Activated CD8-positive, alpha-beta memory T cell treated with anti-CD3 and anti-CD28 coated beads, Interleukin-2, amount 10 ng/mL, durations not matched to agents 7 days and 5 days (primary cell): Measurements from ENCODE around the gene GRHL1. TPM values are rescaled to one million over a fixed set of nuclear protein-coding genes. Genes with fewer than 3 reads are reported as not detected.

Experiments
- ATAC-seq: fragments of 150-1000 bp; cut with Tn5 transposase; one replicate; pipeline ENCODE4 v1.10.0; 2021; ENCODE audit warnings: moderate library complexity
- CTCF ChIA-PET: fragments of 350-600 bp; sonication (Branson Sonifier 250); formaldehyde crosslinking; loops from one replicate; lab custom pipeline; 2021; ENCODE audit warnings: antibody characterized with exemption; lab: Charles Lee
- DNase-seq: peaks from one replicate; pipeline ENCODE4 v3.0.0-alpha.2; 2020
- H3K27ac Mint-ChIP-seq: one replicate; pipeline ENCODE4 v1.8.0; 2021; ENCODE audit warnings: mild to moderate bottlenecking, mixed read lengths
- H3K27me3 Mint-ChIP-seq: one replicate; pipeline ENCODE4 v1.8.0; 2021; ENCODE audit warnings: mixed read lengths
- H3K36me3 Mint-ChIP-seq: one replicate; pipeline ENCODE4 v1.8.0; 2021; ENCODE audit warnings: mild to moderate bottlenecking, mixed read lengths
- H3K4me1 Mint-ChIP-seq: one replicate; pipeline ENCODE4 v1.8.0; 2021; ENCODE audit warnings: mixed read lengths
- H3K4me3 Mint-ChIP-seq: one replicate; pipeline ENCODE4 v1.8.0; 2021; ENCODE audit warnings: mild to moderate bottlenecking, moderate library complexity, mixed read lengths
- H3K9me3 Mint-ChIP-seq: one replicate; pipeline ENCODE4 v1.8.0; 2022; ENCODE audit warnings: low read depth, mixed read lengths
- total RNA-seq, 2 experiments: library from RNA; stranded (reverse); gene quantifications; one replicate each; pipeline ENCODE4 v1.2.3, GENCODE V29; 2021

GRHL1 gene
- total RNA-seq, 2 experiments from 2014 or later = 0.64 to 1.0 TPM

GRCh38 chr2:9994462-9994861 lies 43.0 kb downstream of the GRHL1 start:
- CTCF ChIA-PET = interaction anchor here (1.9 kb wide), 1 partner anchor 11 kb away, joined by 11 read pairs; no protein-coding TSS in a partner anchor
- no peak overlapping the region for H3K4me3 Mint-ChIP-seq

GRCh38 chr2:9995059-9995458 lies 43.6 kb downstream of the GRHL1 start:
- peaks cover 12% of the 10 kb centered on the region for H3K4me1 Mint-ChIP-seq
- no peak overlapping the region for H3K27ac Mint-ChIP-seq
- CTCF ChIA-PET = interaction anchor here (3.8 kb wide), 1 partner anchor 10 kb away, joined by 37 read pairs; no protein-coding TSS in a partner anchor
- H3K27me3 Mint-ChIP-seq = peaks cover 8% of the 10 kb centered on the region
- DNase-seq (no peak), ATAC-seq (no peak)
- no peaks in the 10 kb centered on the region for H3K36me3 Mint-ChIP-seq
- H3K4me3 Mint-ChIP-seq = no peak overlapping the region
- H3K9me3 Mint-ChIP-seq = no peaks in the 10 kb centered on the region

More at GRCh38 chr2:9994462-9994861, 43.0 kb downstream of the GRHL1 start:
- ATAC-seq = no peak
- Mint-ChIP-seq H3K27me3 (peaks cover 8% of the 10 kb centered on the region), H3K36me3 (no peaks in the 10 kb centered on the region), H3K27ac (no peak overlapping the region), H3K4me1 (peaks cover 12% of the 10 kb centered on the region), H3K9me3 (no peaks in the 10 kb centered on the region)
- DNase-seq = no peak

- Mint-ChIP-seq H3K4me1 (peaks cover 12% of the 10 kb centered on the region), H3K27ac (no peak overlapping the region), H3K36me3 (no peaks in the 10 kb centered on the region), H3K9me3 (no peaks in the 10 kb centered on the region), H3K27me3 (peaks cover 4% of the 10 kb centered on the region), H3K4me3 (no peak overlapping the region)
- CTCF ChIA-PET = interaction anchor here (0.8 to 3.8 kb wide), 4 partner anchors 9 to 183 kb away, joined by 3 to 37 read pairs (median 3); no protein-coding TSS in a partner anchor
- ATAC-seq (no peak), DNase-seq (no peak)
Observed at GRCh38 chr2:9996321-9996720, 44.8 kb downstream of the GRHL1 start.

GRCh38 chr2:9997936-9998335 lies 46.4 kb downstream of the GRHL1 start:
- no peak for ATAC-seq
- H3K4me1 Mint-ChIP-seq = peaks cover 14% of the 10 kb centered on the region
- H3K27ac Mint-ChIP-seq = no peak overlapping the region
- CTCF ChIA-PET = interaction anchor here (0.9 to 3.8 kb wide), 5 partner anchors 13 to 99 kb away, joined by 3 to 37 read pairs (median 3); no protein-coding TSS in a partner anchor
- peaks cover 2% of the 10 kb centered on the region for H3K27me3 Mint-ChIP-seq
- H3K9me3 Mint-ChIP-seq = no peaks in the 10 kb centered on the region
- DNase-seq = no peak
- H3K36me3 Mint-ChIP-seq = no peaks in the 10 kb centered on the region
- H3K4me3 Mint-ChIP-seq = no peak overlapping the region

GRCh38 chr2:9998916-9999654 lies 47.6 kb downstream of the GRHL1 start:
- ATAC-seq (no peak), DNase-seq (no peak)
- peaks cover 2% of the 10 kb centered on the region for H3K27me3 Mint-ChIP-seq
- H3K27ac Mint-ChIP-seq = no peak overlapping the region
- H3K36me3 Mint-ChIP-seq = no peaks in the 10 kb centered on the region
- no peaks in the 10 kb centered on the region for H3K9me3 Mint-ChIP-seq
- H3K4me3 Mint-ChIP-seq = no peak overlapping the region
- peaks cover 8% of the 10 kb centered on the region for H3K4me1 Mint-ChIP-seq
- CTCF ChIA-PET = interaction anchor here (1.7 kb wide), 1 partner anchor 14 kb away, joined by 8 read pairs; no protein-coding TSS in a partner anchor

- Mint-ChIP-seq H3K27me3 (peaks cover 2% of the 10 kb centered on the region), H3K27ac (no peak overlapping the region), H3K4me3 (no peak overlapping the region), H3K36me3 (no peaks in the 10 kb centered on the region), H3K9me3 (no peaks in the 10 kb centered on the region), H3K4me1 (peaks cover 3% of the 10 kb centered on the region)
- no peak for ATAC-seq
- CTCF ChIA-PET = interaction anchor here (1.7 kb wide), 1 partner anchor 15 kb away, joined by 8 read pairs; no protein-coding TSS in a partner anchor
- DNase-seq = no peak
Observed at GRCh38 chr2:9999693-10000092, 48.2 kb downstream of the GRHL1 start.

GRCh38 chr2:10000541-10000940 lies 49.0 kb downstream of the GRHL1 start:
- CTCF ChIA-PET = interaction anchor here (1.7 kb wide), 1 partner anchor 15 kb away, joined by 8 read pairs; no protein-coding TSS in a partner anchor

GRCh38 chr2:10001586-10001985 lies 50.1 kb downstream of the GRHL1 start:
- CTCF ChIA-PET = no interaction called here

More at GRCh38 chr2:10000541-10000940, 49.0 kb downstream of the GRHL1 start:
- Mint-ChIP-seq H3K4me3 (no peak overlapping the region), H3K27me3 (peaks cover 5% of the 10 kb centered on the region), H3K4me1 (peaks cover 2% of the 10 kb centered on the region), H3K27ac (no peak overlapping the region), H3K9me3 (no peaks in the 10 kb centered on the region), H3K36me3 (no peaks in the 10 kb centered on the region)
- no peak for ATAC-seq
- no peak for DNase-seq

GRCh38 chr2:10002109-10002508 lies 50.6 kb downstream of the GRHL1 start:
- ATAC-seq (no peak), DNase-seq (no peak)
- Mint-ChIP-seq H3K4me3 (no peak overlapping the region), H3K9me3 (no peaks in the 10 kb centered on the region), H3K36me3 (no peaks in the 10 kb centered on the region), H3K27me3 (peaks cover 14% of the 10 kb centered on the region), H3K4me1 (peaks cover 2% of the 10 kb centered on the region), H3K27ac (no peak overlapping the region)
- CTCF ChIA-PET = no interaction called here

More at GRCh38 chr2:10001586-10001985, 50.1 kb downstream of the GRHL1 start:
- H3K27ac Mint-ChIP-seq = no peak overlapping the region
- H3K4me1 Mint-ChIP-seq = peaks cover 2% of the 10 kb centered on the region
- no peaks in the 10 kb centered on the region for H3K9me3 Mint-ChIP-seq
- peaks cover 13% of the 10 kb centered on the region for H3K27me3 Mint-ChIP-seq
- ATAC-seq (no peak), DNase-seq (no peak)
- H3K36me3 Mint-ChIP-seq = no peaks in the 10 kb centered on the region
- no peak overlapping the region for H3K4me3 Mint-ChIP-seq

- Mint-ChIP-seq H3K4me3 (no peak overlapping the region), H3K36me3 (no peaks in the 10 kb centered on the region), H3K27me3 (peaks cover 18% of the 10 kb centered on the region), H3K4me1 (peaks cover 2% of the 10 kb centered on the region), H3K9me3 (no peaks in the 10 kb centered on the region), H3K27ac (no peak overlapping the region)
- ATAC-seq (no peak), DNase-seq (no peak)
- CTCF ChIA-PET = no interaction called here
Observed at GRCh38 chr2:10002681-10003080, 51.2 kb downstream of the GRHL1 start.

- ATAC-seq (no peak), DNase-seq (no peak)
- CTCF ChIA-PET = no interaction called here
- no peaks in the 10 kb centered on the region for H3K9me3 Mint-ChIP-seq
- H3K27me3 Mint-ChIP-seq = peaks cover 26% of the 10 kb centered on the region
- no peak overlapping the region for H3K27ac Mint-ChIP-seq
- H3K4me1 Mint-ChIP-seq = peaks cover 2% of the 10 kb centered on the region
- H3K36me3 Mint-ChIP-seq = no peaks in the 10 kb centered on the region
- H3K4me3 Mint-ChIP-seq = no peak overlapping the region
Observed at GRCh38 chr2:10003206-10004125, 52.0 kb downstream of the GRHL1 start.

- Mint-ChIP-seq H3K27me3 (peaks cover 28% of the 10 kb centered on the region), H3K27ac (no peak overlapping the region), H3K4me3 (no peak overlapping the region), H3K9me3 (no peaks in the 10 kb centered on the region), H3K4me1 (peaks cover 2% of the 10 kb centered on the region), H3K36me3 (no peaks in the 10 kb centered on the region)
- DNase-seq (no peak), ATAC-seq (no peak)
- CTCF ChIA-PET = interaction anchor here (2.3 kb wide), 1 partner anchor 20 kb away, joined by 7 read pairs; no protein-coding TSS in a partner anchor
Observed at GRCh38 chr2:10004401-10004800, 52.9 kb downstream of the GRHL1 start.

GRCh38 chr2:10004836-10005235 lies 53.3 kb downstream of the GRHL1 start:
- Mint-ChIP-seq H3K27me3 (peaks cover 28% of the 10 kb centered on the region), H3K4me1 (peaks cover 2% of the 10 kb centered on the region), H3K9me3 (no peaks in the 10 kb centered on the region), H3K36me3 (no peaks in the 10 kb centered on the region), H3K4me3 (no peak overlapping the region), H3K27ac (no peak overlapping the region)
- DNase-seq (no peak), ATAC-seq (no peak)
- CTCF ChIA-PET = interaction anchor here (2.3 kb wide), 1 partner anchor 20 kb away, joined by 7 read pairs; no protein-coding TSS in a partner anchor
